Left cardiac atrium (tissue), 4 donors: Measurements from ENCODE around the gene SEMA4C. TPM values are rescaled to one million over a fixed set of nuclear protein-coding genes. Genes with fewer than 3 reads are reported as not detected.
"Not testable (repeated sequence)": the region's sequence is repeated elsewhere in the genome, so short reads cannot be mapped to it uniquely, and the experiment has no call there.

Source experiments
- ATAC-seq, 2 donors: fragments of 200-7000 bp; cut with Tn5 transposase; one replicate each; pipeline ENCODE4 v1.9.1; 2020; ENCODE audit warnings: mild to moderate bottlenecking in 2 of 2, moderate library complexity in 2 of 2
- DNase-seq: peaks from one replicate; pipeline ENCODE4 v3.0.0-alpha.2; 2020
- intact Hi-C, 2 donors: fragments of 100-400 bp; cut with DNase I; formaldehyde crosslinking; loops; one replicate each; pipeline versions ENCODE4 v1.14.1 to v1.15.1; 2022 to 2023
- total RNA-seq, 2 donors: library from RNA; stranded (reverse); fragmentation: NEBNext Ultra II Directional; extraction: Animal tissue kit (Norgen Biotek cat#: 25700); gene quantifications; one replicate each; pipeline ENCODE4 v1.2.1, GENCODE V29; 2021
- donor health status: DM: no; HTN: yes; CAD: no.
- donor health status: DM: no; HTN: yes; CAD: no; lungs with severe emphysema.
- donor health status: DM: yes; HTN: yes; CAD: no.
- donor health status: Dilated cardiomyopathy.

The SEMA4C gene
- total RNA-seq, 2 donors from 2014 or later = 22.1 to 24.8 TPM

GRCh38 chr2:96900237-96900636 is 30.4 kb upstream of the SEMA4C start:
- ATAC-seq = no peak
- intact Hi-C loops = no loop called here
- no peak for DNase-seq

- DNase-seq (no peak), ATAC-seq (no peak)
- intact Hi-C loops = no loop called here
These were observed 29.5 kb upstream of the SEMA4C start for GRCh38 chr2:96899413-96899741.

GRCh38 chr2:96898641-96899412 is 28.9 kb upstream of the SEMA4C start:
- intact Hi-C loops = no loop called here
- peak in 1 of 2 donors; percentile 14 for ATAC-seq

GRCh38 chr2:96898135-96898505 is 28.2 kb upstream of the SEMA4C start:
- no peak for ATAC-seq

More at GRCh38 chr2:96898641-96899412, 28.9 kb upstream of the SEMA4C start:
- no peak for DNase-seq

GRCh38 chr2:96897491-96898134 is 27.7 kb upstream of the SEMA4C start:
- DNase-seq (no peak), ATAC-seq (peak in 1 of 2 donors; percentile 57)
- intact Hi-C loops = no loop called here

More at GRCh38 chr2:96898135-96898505, 28.2 kb upstream of the SEMA4C start:
- no peak for DNase-seq
- intact Hi-C loops = no loop called here

- DNase-seq (no peak), ATAC-seq (no peak)
- intact Hi-C loops = no loop called here
These were observed 26.1 kb upstream of the SEMA4C start for GRCh38 chr2:96895746-96896651.

- intact Hi-C loops = no loop called here
- no peak for DNase-seq
- ATAC-seq = no peak
These were observed 25.3 kb upstream of the SEMA4C start for GRCh38 chr2:96895032-96895745.

- ATAC-seq (no peak), DNase-seq (no peak)
- intact Hi-C loops = no loop called here
These were observed 24.3 kb upstream of the SEMA4C start for GRCh38 chr2:96894151-96894531.

- intact Hi-C loops = no loop called here
- ATAC-seq (no peak), DNase-seq (no peak)
These were observed 23.6 kb upstream of the SEMA4C start for GRCh38 chr2:96893289-96894150.

GRCh38 chr2:96891591-96892333 is 21.9 kb upstream of the SEMA4C start:
- intact Hi-C loops = no loop called here
- peak; percentile 51 to 66 for ATAC-seq
- no peak for DNase-seq

- ATAC-seq (no peak), DNase-seq (no peak)
These were observed 21.0 kb upstream of the SEMA4C start for GRCh38 chr2:96890726-96891385.

GRCh38 chr2:96890252-96890651 is 20.4 kb upstream of the SEMA4C start:
- intact Hi-C loops = no loop called here
- DNase-seq (no peak), ATAC-seq (no peak)

More at GRCh38 chr2:96890726-96891385, 21.0 kb upstream of the SEMA4C start:
- intact Hi-C loops = no loop called here

GRCh38 chr2:96889502-96889901 is 19.6 kb upstream of the SEMA4C start:
- DNase-seq, intact Hi-C loops, ATAC-seq: not testable (repeated sequence)

GRCh38 chr2:96888072-96889011 is 18.5 kb upstream of the SEMA4C start:
- intact Hi-C loops = no loop called here
- DNase-seq = no peak
- peak; percentile 15 to 54 for ATAC-seq

GRCh38 chr2:96887493-96888012 is 17.7 kb upstream of the SEMA4C start:
- peak; percentile 56 to 63 for ATAC-seq
- intact Hi-C loops = no loop called here
- DNase-seq = no peak
